Mesendoderm (in vitro differentiated cells): ENCODE results near the gene TBC1D8B.
"Not testable (repeated sequence)": the region's sequence is repeated elsewhere in the genome, so short reads cannot be mapped to it uniquely, and the experiment has no call there.

Source experiments
- DNase-seq: peaks from one replicate; pipeline ENCODE4 v3.0.0; 2013
- H2AK5ac ChIP-seq: 2 replicates; pipeline ENCODE4 v1.6.1; 2013; ENCODE audit warnings: low read length, inconsistent platforms
- H2BK120ac ChIP-seq: 2 replicates; pipeline ENCODE4 v1.6.1; 2013; ENCODE audit warnings: low read depth, mild to moderate bottlenecking, low read length, moderate library complexity, mixed read lengths
- H2BK15ac ChIP-seq: replicated peaks from 2 replicates; pipeline ENCODE4 v1.6.1; 2013; ENCODE audit warnings: low read depth, mild to moderate bottlenecking, moderate library complexity
- H2BK5ac ChIP-seq: 2 replicates; pipeline ENCODE4 v1.6.1; 2013; ENCODE audit warnings: low read length, inconsistent platforms
- H3K18ac ChIP-seq: 2 replicates; pipeline ENCODE4 v1.6.1; 2013; ENCODE audit warnings: mild to moderate bottlenecking, low read length, mixed read lengths
- H3K23ac ChIP-seq: one replicate; pipeline ENCODE4 v1.6.1; 2013; ENCODE audit warnings: low read length
- H3K27ac ChIP-seq: 2 replicates; pipeline ENCODE4 v1.5.1; 2013; ENCODE audit warnings: low read depth, mild to moderate bottlenecking, inconsistent platforms, low read length, moderate library complexity
- H3K27me3 ChIP-seq: 2 replicates; pipeline ENCODE4 v1.6.1; 2013; ENCODE audit warnings: low read length, control low read depth, mild to moderate bottlenecking, inconsistent platforms; ENCODE audit not compliant: insufficient read depth, poor library complexity
- H3K36me3 ChIP-seq: 2 replicates; pipeline ENCODE4 v1.6.1; 2013; ENCODE audit warnings: low read length, inconsistent platforms; ENCODE audit not compliant: control insufficient read depth, insufficient read depth
- H3K4ac ChIP-seq: one replicate; pipeline ENCODE4 v1.6.1; 2013; ENCODE audit warnings: low read depth, mild to moderate bottlenecking, low read length, moderate library complexity
- H3K4me1 ChIP-seq: 2 replicates; pipeline ENCODE4 v1.6.1; 2013; ENCODE audit warnings: low read depth, low read length, inconsistent platforms; ENCODE audit not compliant: control insufficient read depth
- H3K4me2 ChIP-seq: 2 replicates; pipeline ENCODE4 v1.6.1; 2013; ENCODE audit warnings: low read length
- H3K4me3 ChIP-seq: 2 replicates; pipeline ENCODE4 v1.5.1; 2013; ENCODE audit warnings: mild to moderate bottlenecking, low read length
- H3K56ac ChIP-seq: one replicate; pipeline ENCODE4 v1.6.1; 2013; ENCODE audit warnings: low read length
- H3K79me1 ChIP-seq: 2 replicates; pipeline ENCODE4 v1.6.1; 2013; ENCODE audit warnings: low read length, inconsistent platforms
- H3K79me2 ChIP-seq: 2 replicates; pipeline ENCODE4 v1.6.1; 2013; ENCODE audit warnings: mild to moderate bottlenecking, low read length; ENCODE audit not compliant: control insufficient read depth, insufficient read depth
- H3K9ac ChIP-seq: 2 replicates; pipeline ENCODE4 v1.6.1; 2013; ENCODE audit warnings: low read length, inconsistent platforms
- H4K5ac ChIP-seq: one replicate; pipeline ENCODE4 v1.6.1; 2013; ENCODE audit warnings: low read length
- H4K8ac ChIP-seq: one replicate; pipeline ENCODE4 v1.6.1; 2013; ENCODE audit warnings: low read depth, mild to moderate bottlenecking, control low read depth, low read length, moderate library complexity
- WGBS: extraction: QIAGEN DNeasy Blood & Tissue Kit; methylation state at CpG from one replicate; pipeline ENCODE4 v1.1.7; 2013; ENCODE audit warnings: low lambda C conversion rate, missing lambda C conversion rate; ENCODE audit not compliant: insufficient coverage; ENCODE audit errors: extremely low coverage; 5-methylcytosine and 5-hydroxymethylcytosine counted together

The TBC1D8B gene

GRCh38 chrX:106862972-106863688 is 60.7 kb downstream of the TBC1D8B start:
- Histone ChIP-seq H3K23ac (no peak overlapping the region), H2BK15ac (no peak overlapping the region), H2BK120ac (no peak overlapping the region), H3K9ac (no peak overlapping the region), H3K4me2 (no peak overlapping the region), H3K18ac (no peak overlapping the region), H4K8ac (no peak overlapping the region), H3K36me3 (no peaks in the 10 kb centered on the region), H4K5ac (no peak overlapping the region), H3K4me3 (no peak overlapping the region), H3K4ac (no peak overlapping the region), H3K56ac (no peak overlapping the region), H3K79me1 (no peaks in the 10 kb centered on the region), H3K79me2 (no peaks in the 10 kb centered on the region), H2BK5ac (no peak overlapping the region), H2AK5ac (no peak overlapping the region), H3K4me1 (no peaks in the 10 kb centered on the region), H3K27me3 (no peaks in the 10 kb centered on the region), H3K27ac (no peak overlapping the region)
- peak; percentile 56 for DNase-seq
- no CpG with 5 or more reads among the region's 13 CpGs for WGBS

GRCh38 chrX:106863697-106864096 is 61.2 kb downstream of the TBC1D8B start:
- no peak overlapping the region for H3K18ac ChIP-seq
- no peak overlapping the region for H3K27ac ChIP-seq
- no peak overlapping the region for H4K8ac ChIP-seq
- no peak overlapping the region for H3K23ac ChIP-seq
- no peak overlapping the region for H2BK15ac ChIP-seq
- H3K27me3 ChIP-seq, result no peaks in the 10 kb centered on the region
- no CpG with 5 or more reads among the region's 9 CpGs for WGBS
- no peaks in the 10 kb centered on the region for H3K79me2 ChIP-seq
- H3K56ac ChIP-seq, result no peak overlapping the region
- H3K4me1 ChIP-seq, result no peaks in the 10 kb centered on the region
- no peak overlapping the region for H3K9ac ChIP-seq
- no peak overlapping the region for H2BK5ac ChIP-seq
- H3K4me3 ChIP-seq, result no peak overlapping the region
- no peak overlapping the region for H3K4me2 ChIP-seq
- no peak overlapping the region for H3K4ac ChIP-seq
- H2AK5ac ChIP-seq, result no peak overlapping the region
- H4K5ac ChIP-seq, result no peak overlapping the region
- H3K79me1 ChIP-seq, result no peaks in the 10 kb centered on the region
- DNase-seq, result no peak
- H2BK120ac ChIP-seq, result no peak overlapping the region
- no peaks in the 10 kb centered on the region for H3K36me3 ChIP-seq

GRCh38 chrX:106872796-106873195 is 70.3 kb downstream of the TBC1D8B start:
- H3K27me3 ChIP-seq, H3K18ac ChIP-seq, H3K56ac ChIP-seq, H3K9ac ChIP-seq, H3K27ac ChIP-seq, H3K36me3 ChIP-seq, H3K4ac ChIP-seq, H4K5ac ChIP-seq, H3K79me2 ChIP-seq, H3K4me1 ChIP-seq, H3K4me2 ChIP-seq, H4K8ac ChIP-seq, H2BK120ac ChIP-seq, H2BK15ac ChIP-seq, H2BK5ac ChIP-seq, H3K23ac ChIP-seq, H3K4me3 ChIP-seq, DNase-seq, H2AK5ac ChIP-seq, H3K79me1 ChIP-seq: not testable (repeated sequence)
- no CpG with 5 or more reads among the region's 2 CpGs for WGBS

GRCh38 chrX:106874075-106874474 is 71.6 kb downstream of the TBC1D8B start:
- H3K18ac ChIP-seq, result no peak overlapping the region
- no peak overlapping the region for H2BK15ac ChIP-seq
- H4K8ac ChIP-seq, result no peak overlapping the region
- H3K4me1 ChIP-seq, result no peaks in the 10 kb centered on the region
- no peak overlapping the region for H4K5ac ChIP-seq
- no peak overlapping the region for H3K9ac ChIP-seq
- H3K4me3 ChIP-seq, result no peak overlapping the region
- no peak overlapping the region for H3K23ac ChIP-seq
- H3K27me3 ChIP-seq, result no peaks in the 10 kb centered on the region
- peak; percentile 5 for DNase-seq
- H3K79me2 ChIP-seq, result no peaks in the 10 kb centered on the region
- no peak overlapping the region for H3K27ac ChIP-seq
- H3K79me1 ChIP-seq, result no peaks in the 10 kb centered on the region
- no peak overlapping the region for H2BK5ac ChIP-seq
- H2AK5ac ChIP-seq, result no peak overlapping the region
- H2BK120ac ChIP-seq, result no peak overlapping the region
- no peak overlapping the region for H3K4me2 ChIP-seq
- no peaks in the 10 kb centered on the region for H3K36me3 ChIP-seq
- no peak overlapping the region for H3K56ac ChIP-seq
- H3K4ac ChIP-seq, result no peak overlapping the region
- WGBS, result no CpG with 5 or more reads among the region's 2 CpGs

GRCh38 chrX:106875151-106875550 is 72.7 kb downstream of the TBC1D8B start:
- no peak overlapping the region for H3K23ac ChIP-seq
- no peak overlapping the region for H3K56ac ChIP-seq
- no peak overlapping the region for H4K8ac ChIP-seq
- H2BK5ac ChIP-seq, result no peak overlapping the region
- DNase-seq, result peak; percentile 4
- no peak overlapping the region for H3K4me3 ChIP-seq
- H2AK5ac ChIP-seq, result no peak overlapping the region
- H3K4me2 ChIP-seq, result no peak overlapping the region
- no peak overlapping the region for H2BK120ac ChIP-seq
- WGBS, result no CpG with 5 or more reads among the region's 1 CpG
- H3K18ac ChIP-seq, result no peak overlapping the region
- no peak overlapping the region for H2BK15ac ChIP-seq
- no peak overlapping the region for H3K4ac ChIP-seq
- H4K5ac ChIP-seq, result no peak overlapping the region
- no peaks in the 10 kb centered on the region for H3K36me3 ChIP-seq
- H3K79me2 ChIP-seq, result no peaks in the 10 kb centered on the region
- no peaks in the 10 kb centered on the region for H3K4me1 ChIP-seq
- H3K27me3 ChIP-seq, result no peaks in the 10 kb centered on the region
- H3K27ac ChIP-seq, result no peak overlapping the region
- no peaks in the 10 kb centered on the region for H3K79me1 ChIP-seq
- no peak overlapping the region for H3K9ac ChIP-seq

GRCh38 chrX:106889468-106889867 is 87.0 kb downstream of the TBC1D8B start:
- Histone ChIP-seq H3K9ac (no peak overlapping the region), H2AK5ac (no peak overlapping the region), H3K79me2 (no peaks in the 10 kb centered on the region), H2BK15ac (no peak overlapping the region), H2BK5ac (no peak overlapping the region), H3K27ac (no peak overlapping the region), H3K4me3 (no peak overlapping the region), H3K36me3 (no peaks in the 10 kb centered on the region), H2BK120ac (no peak overlapping the region), H3K23ac (no peak overlapping the region), H3K27me3 (no peaks in the 10 kb centered on the region), H3K4ac (no peak overlapping the region), H3K18ac (no peak overlapping the region), H4K8ac (no peak overlapping the region), H3K79me1 (no peaks in the 10 kb centered on the region), H3K4me1 (no peaks in the 10 kb centered on the region), H3K56ac (no peak overlapping the region), H3K4me2 (no peak overlapping the region), H4K5ac (no peak overlapping the region)
- DNase-seq, result no peak
- no CpG with 5 or more reads among the region's 1 CpG for WGBS
